ENCODE results near the gene RRM1.

The RRM1 gene

DNA sequence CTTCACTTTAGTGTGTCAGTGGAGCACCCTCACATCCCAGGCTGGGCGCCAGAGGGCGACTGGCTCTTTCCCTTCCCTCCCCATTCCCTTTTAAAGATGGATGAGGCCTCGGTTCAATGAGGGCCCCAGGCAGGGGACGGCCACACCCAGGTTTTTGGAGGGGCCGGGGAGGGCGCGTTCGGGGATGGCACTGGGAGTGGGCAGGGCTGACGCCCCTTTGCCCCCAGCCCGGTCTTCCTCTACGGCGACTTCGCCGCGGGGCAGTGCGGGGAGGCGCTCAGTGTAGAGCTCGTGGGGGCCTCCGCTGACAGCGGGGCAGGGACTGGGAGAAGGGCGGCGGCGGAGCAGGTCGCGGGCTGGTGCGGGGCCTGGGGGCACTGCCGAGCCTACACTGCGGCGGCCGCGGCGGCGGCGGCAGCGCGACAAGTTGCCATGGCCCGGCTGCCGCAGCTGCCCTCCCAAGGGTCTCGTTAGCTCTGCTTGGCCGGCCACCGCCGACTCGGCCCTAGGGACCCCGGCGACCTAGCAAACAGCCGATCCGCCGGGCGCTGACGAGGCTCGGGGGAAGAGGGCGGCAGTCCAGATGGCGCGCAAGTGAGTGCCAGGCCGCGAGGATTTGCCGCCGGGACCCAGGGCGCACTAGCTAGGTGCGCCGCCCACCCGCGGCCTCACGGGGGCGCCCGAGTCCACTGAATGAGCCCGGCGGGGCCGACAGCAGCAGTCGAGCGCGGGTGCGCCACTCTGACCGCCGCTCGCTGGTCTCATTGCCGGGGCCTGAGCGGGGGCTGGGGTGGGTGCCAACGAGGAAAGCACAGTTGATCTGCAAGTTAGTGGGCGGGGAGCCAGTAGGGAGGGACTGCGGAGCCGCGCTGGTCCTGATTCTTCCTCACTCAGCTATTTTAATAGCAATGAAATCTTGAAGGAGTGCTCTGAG is 92.7 kb downstream of the RRM1 start:
- peak; percentile 77 for DNase-seq (ENCODE audit: low spot score)

Measured in hematopoietic multipotent progenitor cell treated with erythropoietin and hydrocortisone succinate and interleukin-3 and kit ligand, for 17 days (in vitro differentiated cells).